Ascending aorta (tissue), 2 donors: Measurements from ENCODE around the gene PGPEP1. TPM values are rescaled to one million over a fixed set of nuclear protein-coding genes. Genes with fewer than 3 reads are reported as not detected.

Source experiments
- DNase-seq, 2 donors: peaks; one replicate each; pipeline ENCODE4 v3.0.0-alpha.2; 2019; ENCODE audit warnings: low spot score in 2 of 2
- H3K27ac ChIP-seq, 2 donors: fragments of 200-600 bp; sonication (generic); one replicate each; pipeline ENCODE4 v1.5.1; 2016 to 2017; ENCODE audit warnings: mild to moderate bottlenecking in 1 of 2
- H3K27me3 ChIP-seq: fragments of 200-600 bp; sonication (generic); one replicate; pipeline ENCODE4 v1.5.1; 2017
- H3K36me3 ChIP-seq, 2 donors: fragments of 200-600 bp; sonication (generic); one replicate each; pipeline ENCODE4 v1.5.1; 2016
- H3K4me1 ChIP-seq, 2 donors: fragments of 200-600 bp; sonication (generic); one replicate each; pipeline ENCODE4 v1.5.1; 2016 to 2017; ENCODE audit warnings: mild to moderate bottlenecking in 1 of 2
- H3K4me3 ChIP-seq, 2 donors: fragments of 200-600 bp; sonication (generic); one replicate each; pipeline ENCODE4 v1.5.1; 2016 to 2017; ENCODE audit warnings: mild to moderate bottlenecking in 1 of 2
- H3K9me3 ChIP-seq, 2 donors: fragments of 200-600 bp; sonication (generic); one replicate each; pipeline ENCODE4 v1.5.1; 2016
- CTCF ChIP-seq, 3 experiments: fragments of 200-600 bp in 2 of 3; fragments of 450-650 bp in 1 of 3; sonication (generic) in 2 of 3; IDR thresholded peaks; one replicate each; pipeline ENCODE4 v1.5.1; 2016 to 2019; ENCODE audit warnings: antibody characterized with exemption in 3 of 3, mild to moderate bottlenecking in 1 of 3, moderate library complexity in 1 of 3
- intact Hi-C: fragments of 100-400 bp; cut with DNase I; formaldehyde crosslinking; loops from one replicate; pipeline ENCODE4 v1.15.1; 2023
- total RNA-seq: library from RNA; depleted of rRNA; stranded (reverse); fragments of >200 nt; gene quantifications from one replicate; pipeline ENCODE4 v1.1.0, GENCODE V29; 2016

PGPEP1 gene
- total RNA-seq, 1 donor from 2014 or later: 14.8 TPM

DNA sequence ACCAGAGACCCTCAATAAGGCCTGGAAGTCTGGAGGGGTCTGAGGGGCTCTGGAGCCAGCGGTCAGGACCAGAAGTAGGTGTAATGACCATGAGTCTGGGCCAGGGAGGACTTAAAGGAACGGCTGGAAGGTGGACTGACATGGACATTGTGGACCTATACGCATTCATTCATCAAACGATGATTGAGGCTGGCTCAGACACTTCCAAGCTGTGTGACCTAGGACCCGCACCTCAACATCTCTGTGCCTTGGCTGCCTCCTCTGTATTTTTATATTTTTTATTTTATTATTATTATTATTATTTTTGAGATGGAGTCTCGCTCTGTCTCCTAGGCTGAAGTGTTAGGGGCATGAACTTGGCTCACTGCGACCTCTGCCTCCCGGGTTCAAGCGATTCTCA, 66.4 kb downstream of the PGPEP1 start:
- intact Hi-C loops: no loop called here
- no peak overlapping the region for H3K4me3 ChIP-seq
- H3K4me1 ChIP-seq: no peaks in the 10 kb centered on the region
- no peak for DNase-seq
- no peaks in the 10 kb centered on the region for H3K9me3 ChIP-seq
- no peak for TF ChIP-seq CTCF (IDR thresholded peaks at IDR 0.05)
- H3K27me3 ChIP-seq: no peaks in the 10 kb centered on the region
- H3K36me3 ChIP-seq: no peaks in the 10 kb centered on the region
- no peak overlapping the region for H3K27ac ChIP-seq

- no peaks in the 10 kb centered on the region for H3K4me1 ChIP-seq
- intact Hi-C loops: no loop called here
- no peaks in the 10 kb centered on the region for H3K9me3 ChIP-seq
- H3K4me3 ChIP-seq: no peak overlapping the region
- H3K27ac ChIP-seq: no peak overlapping the region
- no peak for DNase-seq
- no peaks in the 10 kb centered on the region for H3K27me3 ChIP-seq
- H3K36me3 ChIP-seq: no peaks in the 10 kb centered on the region
- peak in 1 of 3 experiments; percentile 33 for TF ChIP-seq CTCF (IDR thresholded peaks at IDR 0.05)
Measured at GRCh38 chr19:18408053-18408476, 67.7 kb downstream of the PGPEP1 start.

GRCh38 chr19:18412610-18413239, 72.3 kb downstream of the PGPEP1 start:
- no peak for TF ChIP-seq CTCF (IDR thresholded peaks at IDR 0.05)
- H3K27me3 ChIP-seq: no peaks in the 10 kb centered on the region
- H3K27ac ChIP-seq: no peak overlapping the region
- intact Hi-C loops: loop anchor here (5.0 to 10.0 kb wide), 2 partner anchors 200 to 308 kb away; no protein-coding TSS in a partner anchor
- H3K9me3 ChIP-seq: no peaks in the 10 kb centered on the region
- H3K4me1 ChIP-seq: peaks cover 10 to 29% of the 10 kb centered on the region in 2 donors
- DNase-seq: no peak
- H3K36me3 ChIP-seq: no peaks in the 10 kb centered on the region
- no peak overlapping the region for H3K4me3 ChIP-seq

DNA sequence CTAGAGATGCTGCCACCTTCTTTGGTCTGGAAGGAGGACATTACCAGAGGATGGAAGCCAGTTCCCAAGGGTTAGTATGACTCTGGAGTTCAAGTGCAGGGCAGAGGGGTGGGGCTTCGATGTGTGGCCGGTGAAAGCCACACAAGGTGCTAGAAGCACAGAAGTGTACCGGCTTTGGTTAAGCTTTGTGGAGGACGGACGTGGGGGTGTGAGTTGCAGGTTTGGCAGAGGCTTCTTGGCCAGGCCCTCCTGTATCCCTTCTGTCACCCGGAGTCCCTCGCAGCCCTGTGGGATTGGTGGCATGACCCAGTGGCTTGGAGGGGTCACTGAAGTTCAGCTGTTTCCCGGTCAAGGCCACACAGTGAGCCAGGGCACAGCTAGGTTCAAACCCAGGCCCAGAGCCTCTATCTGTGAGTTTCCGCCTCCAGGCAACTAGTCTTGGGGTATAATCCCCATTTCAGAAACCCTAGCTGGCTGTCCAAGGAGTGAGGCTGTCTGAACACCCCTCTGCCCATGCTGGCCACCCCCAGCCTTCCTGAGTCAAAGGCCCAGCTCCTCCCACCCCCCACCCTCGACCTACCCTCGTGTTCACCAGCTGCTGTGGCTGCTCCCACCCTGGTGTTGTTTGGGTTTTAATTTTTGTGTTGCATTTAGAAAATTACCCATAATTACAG, 74.2 kb downstream of the PGPEP1 start:
- peaks cover 15 to 40% of the 10 kb centered on the region in 2 donors for H3K4me1 ChIP-seq

More for the DNA sequence above, 74.2 kb downstream of the PGPEP1 start:
- peak overlapping the region; percentile 7 to 65 for H3K4me3 ChIP-seq
- no peaks in the 10 kb centered on the region for H3K9me3 ChIP-seq
- no peaks in the 10 kb centered on the region for H3K36me3 ChIP-seq
- peak overlapping the region; percentile 93 to 96 for H3K27ac ChIP-seq
- intact Hi-C loops: loop anchor here (5.0 to 10.0 kb wide), 4 partner anchors 122 to 310 kb away; partner anchors contain the start of gene RAB3A
- DNase-seq: no peak
- H3K27me3 ChIP-seq: no peaks in the 10 kb centered on the region
- TF ChIP-seq CTCF (IDR thresholded peaks at IDR 0.05): no peak
